Measurements from ENCODE around the gene SVOP. TPM values are rescaled to one million over a fixed set of nuclear protein-coding genes. Genes with fewer than 3 reads are reported as not detected.

SVOP gene
- total RNA-seq, 1 experiment from 2014 or later = 0.47 TPM

DNA sequence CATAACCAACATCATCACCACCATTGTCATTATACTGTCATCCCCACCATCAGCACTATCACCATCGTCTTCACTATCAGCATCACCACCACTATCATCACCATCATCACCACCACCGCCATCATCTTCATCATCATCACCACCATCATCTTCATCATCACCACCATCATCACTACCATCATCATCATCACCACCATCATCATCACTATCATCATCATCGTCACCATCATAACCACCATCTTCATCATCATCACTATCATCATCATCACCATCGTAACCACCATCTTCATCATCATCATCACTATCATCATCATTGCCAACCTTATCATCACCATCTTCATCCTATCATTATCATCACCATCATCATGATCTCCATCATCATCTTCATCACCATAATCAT is 39.0 kb downstream of the SVOP start:
- no peak overlapping the region for H2AFZ ChIP-seq (ENCODE audit: low read depth, low read length, poor library complexity, severe bottlenecking)
- TF ChIP-seq SRF (IDR thresholded peaks at IDR 0.05; ENCODE audit: low read depth) (no peak), CBX3 (IDR thresholded peaks at IDR 0.05; ENCODE audit: low read depth) (no peak), POLR2A (IDR thresholded peaks at IDR 0.05; ENCODE audit: borderline replicate concordance, extremely low read depth, insufficient read depth, insufficient read length) (no peak), ZFX (IDR thresholded peaks at IDR 0.05) (no peak), CEBPB (IDR thresholded peaks at IDR 0.05; ENCODE audit: low read depth) (no peak), YY1 (IDR thresholded peaks at IDR 0.05; ENCODE audit: extremely low read depth, insufficient replicate concordance, low read depth, low read length) (no peak), RAD21 (IDR thresholded peaks at IDR 0.05; ENCODE audit: low read depth) (no peak), TCF7L2 (IDR thresholded peaks at IDR 0.05; ENCODE audit: borderline replicate concordance, extremely low read depth, insufficient read depth, insufficient read length) (no peak), FOSL1 (IDR thresholded peaks at IDR 0.05; ENCODE audit: low read depth) (no peak), JUND (IDR thresholded peaks at IDR 0.05) (no peak), ELF1 (IDR thresholded peaks at IDR 0.05; ENCODE audit: borderline replicate concordance, low read depth) (no peak), EGR1 (IDR thresholded peaks at IDR 0.05; ENCODE audit: low read depth) (no peak), SP1 (IDR thresholded peaks at IDR 0.05; ENCODE audit: low read depth) (no peak)
- TF ChIP-seq, protein P1, sequence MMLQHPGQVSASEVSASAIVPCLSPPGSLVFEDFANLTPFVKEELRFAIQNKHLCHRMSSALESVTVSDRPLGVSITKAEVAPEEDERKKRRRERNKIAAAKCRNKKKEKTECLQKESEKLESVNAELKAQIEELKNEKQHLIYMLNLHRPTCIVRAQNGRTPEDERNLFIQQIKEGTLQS (IDR thresholded peaks at IDR 0.05) = no peak
- TF ChIP-seq, protein P2, sequence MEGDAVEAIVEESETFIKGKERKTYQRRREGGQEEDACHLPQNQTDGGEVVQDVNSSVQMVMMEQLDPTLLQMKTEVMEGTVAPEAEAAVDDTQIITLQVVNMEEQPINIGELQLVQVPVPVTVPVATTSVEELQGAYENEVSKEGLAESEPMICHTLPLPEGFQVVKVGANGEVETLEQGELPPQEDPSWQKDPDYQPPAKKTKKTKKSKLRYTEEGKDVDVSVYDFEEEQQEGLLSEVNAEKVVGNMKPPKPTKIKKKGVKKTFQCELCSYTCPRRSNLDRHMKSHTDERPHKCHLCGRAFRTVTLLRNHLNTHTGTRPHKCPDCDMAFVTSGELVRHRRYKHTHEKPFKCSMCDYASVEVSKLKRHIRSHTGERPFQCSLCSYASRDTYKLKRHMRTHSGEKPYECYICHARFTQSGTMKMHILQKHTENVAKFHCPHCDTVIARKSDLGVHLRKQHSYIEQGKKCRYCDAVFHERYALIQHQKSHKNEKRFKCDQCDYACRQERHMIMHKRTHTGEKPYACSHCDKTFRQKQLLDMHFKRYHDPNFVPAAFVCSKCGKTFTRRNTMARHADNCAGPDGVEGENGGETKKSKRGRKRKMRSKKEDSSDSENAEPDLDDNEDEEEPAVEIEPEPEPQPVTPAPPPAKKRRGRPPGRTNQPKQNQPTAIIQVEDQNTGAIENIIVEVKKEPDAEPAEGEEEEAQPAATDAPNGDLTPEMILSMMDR (IDR thresholded peaks at IDR 0.05 in 2 of 3, conservative IDR thresholded peaks at IDR 0.05 in 1 of 3; ENCODE audit: borderline replicate concordance in 1 of 3, insufficient read depth in 1 of 3, low read depth in 2 of 3, low read length in 2 of 3) = no peak
- TF ChIP-seq, protein P3, sequence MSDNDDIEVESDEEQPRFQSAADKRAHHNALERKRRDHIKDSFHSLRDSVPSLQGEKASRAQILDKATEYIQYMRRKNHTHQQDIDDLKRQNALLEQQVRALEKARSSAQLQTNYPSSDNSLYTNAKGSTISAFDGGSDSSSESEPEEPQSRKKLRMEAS (IDR thresholded peaks at IDR 0.05) = no peak
- DNase-seq (ENCODE audit: low read depth, low spot score) (no peak), ATAC-seq (no peak)
- H3K9ac ChIP-seq (ENCODE audit: low read length) = no peak overlapping the region
- ChIA-PET RAD21 (ENCODE audit: low non-redundant PET in 1 of 2, low total read pairs in 2 of 2, uncharacterized antibody in 2 of 2, unreplicated experiment in 2 of 2) (no interaction called here), CTCF (no interaction called here), POLR2A (no interaction called here)
- no peaks in the 10 kb centered on the region for H4K20me1 ChIP-seq (ENCODE audit: insufficient read depth)
- intact Hi-C loops (cut with micrococcal nuclease) = no loop called here
- H3K9me3 ChIP-seq (ENCODE audit: control insufficient read depth in 1 of 2, insufficient read depth in 1 of 2, low read depth in 1 of 2, low read length in 2 of 2) = no peaks in the 10 kb centered on the region
- no peaks in the 10 kb centered on the region for H3K36me3 ChIP-seq (ENCODE audit: control insufficient read depth in 1 of 2, insufficient read depth in 2 of 2, low read length in 2 of 2)
- H3K4me2 ChIP-seq (ENCODE audit: low read length) = no peak overlapping the region
- no peak overlapping the region for H3K27ac ChIP-seq (ENCODE audit: low read depth, low read length)
- no peaks in the 10 kb centered on the region for H3K9me2 ChIP-seq (ENCODE audit: insufficient read depth)
- H3K27me3 ChIP-seq (ENCODE audit: insufficient read depth, low read length) = no peaks in the 10 kb centered on the region; the same call in 1 of the 2 replicates
- H3K79me2 ChIP-seq (ENCODE audit: insufficient read depth, low read length) = no peaks in the 10 kb centered on the region
- no peak overlapping the region for H3K4me3 ChIP-seq (replicated peaks in 1 of 2; ENCODE audit: low read depth in 1 of 2, low read length in 2 of 2)
- BruUV-seq (replicated peaks) = no TSS peak
- H3K4me1 ChIP-seq (ENCODE audit: control insufficient read depth in 1 of 2, insufficient read depth in 2 of 2, low read length in 2 of 2) = no peaks in the 10 kb centered on the region; a peak in 1 of 4 replicates

Data from HCT116 (cell line).